Measurements from ENCODE around the gene PCLO.

DNA sequence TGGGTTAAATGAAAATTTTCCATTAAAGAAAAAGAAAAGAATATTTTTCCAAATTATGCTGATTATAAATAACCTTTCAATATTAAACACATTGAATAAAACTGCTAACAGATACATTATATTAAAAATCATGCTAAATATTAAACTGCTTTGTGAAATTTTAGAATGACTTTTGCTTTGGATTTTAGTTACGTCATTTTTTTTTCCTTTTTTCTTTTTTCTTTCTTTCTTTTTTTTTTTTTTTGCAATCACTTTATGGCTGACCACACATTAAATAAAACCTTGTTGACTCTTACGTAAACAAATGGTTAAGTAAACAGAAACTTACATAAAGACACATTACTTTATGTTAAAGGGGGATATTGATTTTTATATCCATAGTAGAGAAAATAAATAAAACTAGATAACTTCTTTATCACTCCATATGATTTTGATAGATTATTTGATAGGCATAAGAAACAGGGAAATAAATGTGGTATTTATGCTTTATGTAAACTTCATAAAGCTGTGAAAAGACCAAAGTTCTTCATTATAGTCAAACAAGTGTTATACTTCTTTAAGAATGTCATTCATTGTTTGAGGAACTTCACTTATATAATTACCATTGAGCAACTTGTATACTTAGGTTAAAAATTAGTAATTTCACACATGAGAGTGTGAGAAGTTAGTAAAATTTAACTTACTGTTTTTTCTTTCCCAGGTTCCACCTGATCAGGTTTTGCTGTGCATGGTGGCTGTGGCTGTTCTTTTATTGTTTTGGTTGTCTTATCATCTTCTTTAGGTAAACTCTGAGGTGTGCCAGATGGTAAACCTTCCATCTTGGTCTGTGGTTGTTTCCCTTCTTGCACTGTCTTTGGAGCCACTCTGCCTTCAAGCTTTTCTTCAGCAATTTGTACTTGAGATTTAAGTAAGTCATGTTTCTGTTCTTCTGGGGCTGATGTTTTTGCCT, 197.3 kb downstream of the PCLO start:
- TF ChIP-seq GATA3 (IDR thresholded peaks at IDR 0.05; ENCODE audit: low read depth, low read length): no peak
- TF ChIP-seq GATA2 (IDR thresholded peaks at IDR 0.05; ENCODE audit: low read depth, low read length): no peak

Data from SH-SY5Y (cell line).